Endothelial cell of umbilical vein (primary cell): ENCODE measurements around the gene GAL3ST1. TPM values are rescaled to one million over a fixed set of nuclear protein-coding genes. Genes with fewer than 3 reads are reported as not detected.

Experiments
- BruUV-seq: library from RNA; stranded (reverse); fragments of 400-500 nt; replicated peaks from 2 replicates; lab custom pipeline; 2021; lab: Mats Ljungman, UMichigan
- CTCF ChIA-PET: fragments of 300-600, 350-600 bp; sonication (Branson Sonifier 250); formaldehyde crosslinking; loops from one replicate; lab custom pipeline; 2021; ENCODE audit warnings: antibody characterized with exemption, inconsistent platforms; lab: Charles Lee
- POLR2A ChIA-PET: fragments of 300-600, 350-600 bp; sonication (Branson Sonifier 250); formaldehyde crosslinking; loops from one replicate; lab custom pipeline; 2021; ENCODE audit warnings: antibody characterized with exemption, inconsistent platforms; lab: Charles Lee
- DNase-seq: peaks from one replicate; pipeline ENCODE4 v3.0.0-alpha.2; 2011; ENCODE audit warnings: low read depth, low spot score
- FAIRE-seq: peaks from 2 replicates; lab custom pipeline; 2011; peaks lifted over from hg19 to GRCh38; lab: Jason Lieb, UNC
- H2AFZ ChIP-seq: 2 replicates; pipeline ENCODE4 v1.6.0; 2012; ENCODE audit warnings: low read depth, low read length, control low read depth, inconsistent platforms
- H3K27ac ChIP-seq: 2 replicates; pipeline ENCODE4 v1.5.1; 2011; ENCODE audit warnings: low read depth, mild to moderate bottlenecking, control low read depth, low read length, moderate library complexity; ENCODE audit not compliant: insufficient read depth
- H3K27me3 ChIP-seq, 2 experiments: 2 replicates each; pipeline versions ENCODE4 v1.6.0 to v1.6.1; 2011; ENCODE audit warnings: low read length in 2 of 2, mixed read lengths in 1 of 2; ENCODE audit not compliant: control insufficient read depth in 2 of 2, insufficient read depth in 2 of 2
- H3K36me3 ChIP-seq, 2 experiments: 2 replicates in 1 of 2; 3 replicates in 1 of 2; pipeline ENCODE4 v1.5.1; 2011; ENCODE audit warnings: low read length in 2 of 2, mild to moderate bottlenecking in 1 of 2, moderate library complexity in 1 of 2; ENCODE audit not compliant: control insufficient read depth in 2 of 2, insufficient read depth in 2 of 2; ENCODE audit errors: extremely low read depth in 1 of 2
- H3K4me1 ChIP-seq: 3 replicates; pipeline ENCODE4 v1.5.1; 2011; ENCODE audit warnings: mild to moderate bottlenecking, low read length; ENCODE audit not compliant: control insufficient read depth, insufficient read depth; ENCODE audit errors: extremely low read depth
- H3K4me2 ChIP-seq: 2 replicates; pipeline ENCODE4 v1.6.1; 2011; ENCODE audit warnings: low read length, control low read depth, mixed read lengths; ENCODE audit not compliant: insufficient read depth
- H3K4me3 ChIP-seq, 3 experiments: fragments of 200-600 bp in 1 of 3; sonication (generic), shearing (Covaris generic) in 1 of 3; replicated peaks in 1 of 3; 2 replicates each; pipeline ENCODE4 v1.5.1; 2011 to 2016; ENCODE audit warnings: control low read depth in 3 of 3, low read length in 3 of 3, mild to moderate bottlenecking in 2 of 3, inconsistent platforms in 1 of 3, low read depth in 1 of 3, moderate library complexity in 1 of 3; ENCODE audit not compliant: insufficient read depth in 1 of 3
- H3K79me2 ChIP-seq: 2 replicates; pipeline ENCODE4 v1.6.0; 2012; ENCODE audit warnings: low read length, inconsistent platforms; ENCODE audit not compliant: control insufficient read depth, insufficient read depth
- H3K9ac ChIP-seq: replicated peaks from 2 replicates; pipeline ENCODE3; 2011; ENCODE audit warnings: low read length, control low read depth; ENCODE audit not compliant: insufficient read depth; ENCODE audit errors: extremely low read depth
- H3K9me1 ChIP-seq: replicated peaks from 3 replicates; pipeline ENCODE4 v1.6.0; 2011; ENCODE audit warnings: mild to moderate bottlenecking, low read length; ENCODE audit not compliant: control insufficient read depth, insufficient read depth; ENCODE audit errors: extremely low read depth
- H3K9me3 ChIP-seq: replicated peaks from 2 replicates; pipeline ENCODE4 v1.5.1; 2012; ENCODE audit warnings: low read length, inconsistent platforms; ENCODE audit not compliant: control insufficient read depth, insufficient read depth
- H4K20me1 ChIP-seq: replicated peaks from 2 replicates; pipeline ENCODE3; 2011; ENCODE audit warnings: mild to moderate bottlenecking, low read length; ENCODE audit not compliant: control insufficient read depth, insufficient read depth; ENCODE audit errors: extremely low read depth
- CTCF ChIP-seq, 2 donors: IDR thresholded peaks; 1 replicate in 1 of 2; 2 replicates in 1 of 2; pipeline ENCODE4 v1.5.1; 2011; ENCODE audit warnings: low read length in 2 of 2, mild to moderate bottlenecking in 2 of 2, moderate library complexity in 2 of 2, control low read depth in 1 of 2, inconsistent platforms in 1 of 2, low read depth in 1 of 2; ENCODE audit not compliant: insufficient read depth in 1 of 2; ENCODE audit errors: extremely low read depth in 1 of 2
- EZH2 ChIP-seq: IDR thresholded peaks from 2 replicates; pipeline ENCODE4 v1.6.1; 2012; ENCODE audit warnings: borderline replicate concordance, low read depth, mild to moderate bottlenecking, moderate library complexity, low read length, inconsistent platforms; ENCODE audit not compliant: severe bottlenecking
- FOS ChIP-seq: IDR thresholded peaks from 2 replicates; pipeline ENCODE4 v1.6.1; 2011; ENCODE audit warnings: mild to moderate bottlenecking, low read length, moderate library complexity, borderline replicate concordance; ENCODE audit not compliant: insufficient read depth
- GATA2 ChIP-seq: IDR thresholded peaks from 2 replicates; pipeline ENCODE4 v1.7.0; 2011; ENCODE audit warnings: low read depth, mild to moderate bottlenecking, moderate library complexity, mixed read lengths, low read length; ENCODE audit not compliant: insufficient read length, insufficient read depth
- JUN ChIP-seq: IDR thresholded peaks from 2 replicates; pipeline ENCODE4 v1.6.1; 2011; ENCODE audit warnings: borderline replicate concordance, low read depth; ENCODE audit not compliant: insufficient read length, insufficient read depth
- MAX ChIP-seq: IDR thresholded peaks from 2 replicates; pipeline ENCODE4 v1.6.1; 2011; ENCODE audit not compliant: insufficient read depth, insufficient read length
- MYC ChIP-seq: IDR thresholded peaks from one replicate; pipeline ENCODE4 v1.6.1; 2011; ENCODE audit warnings: mild to moderate bottlenecking, low read depth, low read length
- POLR2A ChIP-seq: IDR thresholded peaks from 2 replicates; pipeline ENCODE4 v1.6.1; 2012; ENCODE audit warnings: low read depth, mild to moderate bottlenecking, control low read depth, low read length
- POLR2AphosphoS5 ChIP-seq: IDR thresholded peaks from 2 replicates; pipeline ENCODE4 v1.6.1; 2012; ENCODE audit warnings: low read depth, mild to moderate bottlenecking, control low read depth, low read length, moderate library complexity; ENCODE audit not compliant: insufficient read depth
- dilution Hi-C: fragments of 300-500 bp; cut with MboI; formaldehyde crosslinking; loops from one replicate; pipeline ENCODE4 v1.15.0; 2019; ENCODE audit warnings: low sequenced_read_pairs; ENCODE audit not compliant: extremely low pct_ligation_motif_present
- intact Hi-C: fragments of 100-400 bp; cut with micrococcal nuclease; formaldehyde crosslinking; loops from one replicate; pipeline ENCODE4 v1.10.0; 2022
- polyA plus RNA-seq, 4 experiments: library from polyadenylated mRNA; depleted of rRNA in 3 of 4; stranded (reverse) in 3 of 4; unstranded in 1 of 4; fragments of >200 nt; gene quantifications; 2 replicates each; pipeline versions ENCODE4 v1.2.1 to v1.2.3, GENCODE V29; 2011 to 2012; ENCODE audit warnings: missing spikeins in 1 of 4
- total RNA-seq: library from RNA; stranded (reverse); gene quantifications from 2 replicates; pipeline ENCODE4 v1.2.3, GENCODE V29; 2021

GAL3ST1 gene
- total and polyA plus RNA-seq, 2 donors (not counting 3 experiments of a cell fraction or from before 2014, with no cell fraction given), result not detected

- Histone ChIP-seq H3K9me1 (no peaks in the 10 kb centered on the region), H3K27me3 (no peaks in the 10 kb centered on the region), H3K27ac (no peak overlapping the region), H2AFZ (no peak overlapping the region), H4K20me1 (no peaks in the 10 kb centered on the region), H3K4me1 (no peaks in the 10 kb centered on the region), H3K9ac (no peak overlapping the region), H3K9me3 (no peaks in the 10 kb centered on the region), H3K79me2 (no peaks in the 10 kb centered on the region), H3K36me3 (peaks cover 0 to 2% of the 10 kb centered on the region in 2 experiments), H3K4me2 (no peak overlapping the region), H3K4me3 (no peak overlapping the region)
- no peak for TF ChIP-seq POLR2A
- no peak for TF ChIP-seq MYC
- TF ChIP-seq EZH2, result no peak
- TF ChIP-seq GATA2, result no peak
- TF ChIP-seq FOS, result no peak
- TF ChIP-seq MAX, result no peak
- no peak for TF ChIP-seq POLR2AphosphoS5
- no peak for TF ChIP-seq CTCF (IDR thresholded peaks at IDR 0.05; ENCODE audit: extremely low read depth in 1 of 2, insufficient read depth in 1 of 2, low read depth in 1 of 2, low read length in 2 of 2)
- no peak for TF ChIP-seq JUN
- no peak for DNase-seq
- BruUV-seq, result no TSS peak
- intact Hi-C loops, result no loop called here
- ChIA-PET POLR2A (no interaction called here), CTCF (no interaction called here)
- no peak for FAIRE-seq
- dilution Hi-C loops, result no loop called here
Observed at GRCh38 chr22:30598986-30599385, 24.5 kb upstream of the GAL3ST1 start.
